ENCODE data around the gene CACNA2D2.

CACNA2D2 gene

GRCh38 chr3:50392101-50392715 is 111.2 kb downstream of the CACNA2D2 start:
- H3K27me3 ChIP-seq (ENCODE audit: insufficient read depth, poor library complexity, severe bottlenecking), result no peaks in the 10 kb centered on the region
- no peak for DNase-seq (ENCODE audit: low read depth in 1 of 2, low spot score in 1 of 2)

GRCh38 chr3:50390508-50391224 is 112.8 kb downstream of the CACNA2D2 start:
- DNase-seq (ENCODE audit: low read depth in 1 of 2, low spot score in 1 of 2), result no peak
- H3K27ac ChIP-seq (replicated peaks), result no peak overlapping the region
- TF ChIP-seq POLR2AphosphoS5 (IDR thresholded peaks at IDR 0.05; ENCODE audit: low read depth), result no peak
- TF ChIP-seq SPI1 (IDR thresholded peaks at IDR 0.05; ENCODE audit: borderline replicate concordance, low read depth), result no peak
- no peak for TF ChIP-seq CTCF (IDR thresholded peaks at IDR 0.05; ENCODE audit: insufficient read depth, low read length)
- no peak for TF ChIP-seq GABPA (IDR thresholded peaks at IDR 0.05; ENCODE audit: low read depth)
- TF ChIP-seq REST (IDR thresholded peaks at IDR 0.05; ENCODE audit: insufficient replicate concordance, low read depth), result no peak

More at GRCh38 chr3:50392101-50392715, 111.2 kb downstream of the CACNA2D2 start:
- H3K4me3 ChIP-seq (replicated peaks; ENCODE audit: insufficient read depth, low read length), result no peak overlapping the region
- TF ChIP-seq REST (IDR thresholded peaks at IDR 0.05; ENCODE audit: insufficient replicate concordance, low read depth), result no peak
- no peak for TF ChIP-seq SPI1 (IDR thresholded peaks at IDR 0.05; ENCODE audit: borderline replicate concordance, low read depth)
- TF ChIP-seq POLR2AphosphoS5 (IDR thresholded peaks at IDR 0.05; ENCODE audit: low read depth), result no peak
- TF ChIP-seq CTCF (IDR thresholded peaks at IDR 0.05; ENCODE audit: insufficient read depth, low read length), result no peak
- TF ChIP-seq GABPA (IDR thresholded peaks at IDR 0.05; ENCODE audit: low read depth), result no peak
- no peak overlapping the region for H3K27ac ChIP-seq (replicated peaks)

GRCh38 chr3:50389414-50389767 is 114.0 kb downstream of the CACNA2D2 start:
- Histone ChIP-seq H3K27ac (replicated peaks) (no peak overlapping the region), H3K27me3 (ENCODE audit: insufficient read depth, poor library complexity, severe bottlenecking) (peaks cover 3% of the 10 kb centered on the region), H3K4me3 (replicated peaks; ENCODE audit: insufficient read depth, low read length) (no peak overlapping the region)
- DNase-seq (ENCODE audit: low read depth in 1 of 2, low spot score in 1 of 2), result no peak
- TF ChIP-seq CTCF (IDR thresholded peaks at IDR 0.05; ENCODE audit: insufficient read depth, low read length), result no peak
- TF ChIP-seq SPI1 (IDR thresholded peaks at IDR 0.05; ENCODE audit: borderline replicate concordance, low read depth), result no peak
- TF ChIP-seq REST (IDR thresholded peaks at IDR 0.05; ENCODE audit: insufficient replicate concordance, low read depth), result no peak

More at GRCh38 chr3:50390508-50391224, 112.8 kb downstream of the CACNA2D2 start:
- H3K4me3 ChIP-seq (replicated peaks; ENCODE audit: insufficient read depth, low read length), result no peak overlapping the region
- no peaks in the 10 kb centered on the region for H3K27me3 ChIP-seq (ENCODE audit: insufficient read depth, poor library complexity, severe bottlenecking)
